SK-N-SH treated with all-trans-retinoic acid at 6 μM for 48 hours (cell line): ENCODE data around the gene ADAMTSL1.

ENCODE experiments used
- BACH2 ChIP-seq: fragments of 250-450 bp; sonication (Bioruptor Pico); IDR thresholded peaks from 2 replicates; pipeline ENCODE4 v1.9.0; 2021; ENCODE audit warnings: mild to moderate bottlenecking, borderline replicate concordance
- ESRRG ChIP-seq: fragments of 250-450 bp; sonication (Bioruptor Pico); IDR thresholded peaks from 2 replicates; pipeline ENCODE4 v1.6.1; 2021; ENCODE audit warnings: mild to moderate bottlenecking
- ISL1 ChIP-seq: fragments of 250-450 bp; sonication (Bioruptor Pico); IDR thresholded peaks from 2 replicates; pipeline ENCODE4 v2.1.2; 2022; ENCODE audit warnings: mild to moderate bottlenecking, moderate library complexity
- RARB ChIP-seq: fragments of 250-450 bp; sonication (Bioruptor Pico); IDR thresholded peaks from 2 replicates; pipeline ENCODE4 v1.8.0; 2021; ENCODE audit warnings: mild to moderate bottlenecking, moderate library complexity
- ZFP3 ChIP-seq: fragments of 250-450 bp; sonication (Bioruptor Pico); IDR thresholded peaks from 2 replicates; pipeline ENCODE4 v1.5.0; 2020; ENCODE audit warnings: mild to moderate bottlenecking, moderate library complexity
- ZFP30 ChIP-seq: fragments of 450-650 bp; formaldehyde crosslinking; IDR thresholded peaks from 2 replicates; pipeline ENCODE4 v1.5.0; 2022; ENCODE audit warnings: mild to moderate bottlenecking, moderate library complexity
- ZNF565 ChIP-seq: fragments of 450-650 bp; formaldehyde crosslinking; conservative IDR thresholded peaks from 2 replicates; pipeline ENCODE4 v1.5.0; 2020; ENCODE audit warnings: low read depth, mild to moderate bottlenecking, moderate library complexity
- ZNF70 ChIP-seq: fragments of 450-650 bp; formaldehyde crosslinking; IDR thresholded peaks from 2 replicates; pipeline ENCODE4 v1.5.0; 2020; ENCODE audit warnings: mild to moderate bottlenecking, moderate library complexity
- ZNF8 ChIP-seq: fragments of 450-650 bp; formaldehyde crosslinking; IDR thresholded peaks from 2 replicates; pipeline ENCODE4 v1.5.0; 2020; ENCODE audit warnings: mild to moderate bottlenecking, moderate library complexity
- TF ChIP-seq, protein P1 (sequence below): fragments of 250-450 bp; sonication (Bioruptor Pico); IDR thresholded peaks from 2 replicates; pipeline ENCODE4 v1.8.0; 2021; ENCODE audit warnings: low read depth, mild to moderate bottlenecking, moderate library complexity, borderline replicate concordance
- TF ChIP-seq, protein P2 (sequence below): fragments of 250-450 bp; sonication (Bioruptor Pico); IDR thresholded peaks from 2 replicates; pipeline ENCODE4 v1.8.0; 2020; ENCODE audit warnings: mild to moderate bottlenecking, moderate library complexity, borderline replicate concordance
- TF ChIP-seq, protein P3 (sequence below): fragments of 250-450 bp; sonication (Bioruptor Pico); IDR thresholded peaks from 2 replicates; pipeline ENCODE4 v1.5.0; 2020; ENCODE audit warnings: mild to moderate bottlenecking, moderate library complexity

DNA sequence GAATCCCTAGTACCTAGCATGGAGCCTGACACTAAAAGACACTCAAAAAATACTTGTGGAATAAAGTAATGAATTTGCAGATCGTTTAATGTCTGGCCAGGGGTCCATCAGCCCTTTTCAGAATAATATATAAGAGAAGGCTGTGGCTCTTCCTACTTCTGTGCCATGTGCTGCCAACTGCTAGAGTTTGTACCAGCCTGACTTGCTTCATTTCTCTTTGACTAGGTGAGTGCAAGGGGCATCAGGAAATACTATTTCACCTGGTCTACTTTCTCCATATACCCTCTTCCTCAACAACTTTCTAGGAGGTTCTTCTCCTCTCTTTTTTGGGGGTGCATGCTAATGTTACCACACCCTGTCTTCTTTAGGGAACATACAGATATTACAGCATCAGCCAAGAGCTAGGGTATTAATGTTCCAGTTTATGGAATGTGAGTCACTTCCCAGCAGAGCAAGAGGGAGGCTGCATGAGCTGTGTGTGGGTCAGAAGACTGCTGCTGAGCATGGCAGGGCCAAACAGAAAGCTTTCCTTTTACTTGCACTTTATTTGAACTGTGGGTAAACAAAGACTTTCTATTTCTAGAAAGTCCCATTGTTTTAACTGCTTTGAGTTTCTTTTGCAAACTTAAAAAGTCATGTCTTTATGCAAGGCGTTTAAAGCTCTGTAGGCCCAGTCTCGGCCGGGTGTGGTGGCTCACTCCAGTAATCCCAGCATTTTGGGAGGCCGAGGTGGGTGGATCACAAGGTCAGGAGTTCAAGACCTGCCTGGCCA is 158.9 kb downstream of the ADAMTSL1 start:
- no peak for TF ChIP-seq ISL1 (CRISPR knock-in tag)
- TF ChIP-seq ZFP3 = no peak
- TF ChIP-seq RARB (CRISPR knock-in tag) = no peak
- TF ChIP-seq ZNF70 (CRISPR knock-in tag) = no peak
- TF ChIP-seq, protein P1, sequence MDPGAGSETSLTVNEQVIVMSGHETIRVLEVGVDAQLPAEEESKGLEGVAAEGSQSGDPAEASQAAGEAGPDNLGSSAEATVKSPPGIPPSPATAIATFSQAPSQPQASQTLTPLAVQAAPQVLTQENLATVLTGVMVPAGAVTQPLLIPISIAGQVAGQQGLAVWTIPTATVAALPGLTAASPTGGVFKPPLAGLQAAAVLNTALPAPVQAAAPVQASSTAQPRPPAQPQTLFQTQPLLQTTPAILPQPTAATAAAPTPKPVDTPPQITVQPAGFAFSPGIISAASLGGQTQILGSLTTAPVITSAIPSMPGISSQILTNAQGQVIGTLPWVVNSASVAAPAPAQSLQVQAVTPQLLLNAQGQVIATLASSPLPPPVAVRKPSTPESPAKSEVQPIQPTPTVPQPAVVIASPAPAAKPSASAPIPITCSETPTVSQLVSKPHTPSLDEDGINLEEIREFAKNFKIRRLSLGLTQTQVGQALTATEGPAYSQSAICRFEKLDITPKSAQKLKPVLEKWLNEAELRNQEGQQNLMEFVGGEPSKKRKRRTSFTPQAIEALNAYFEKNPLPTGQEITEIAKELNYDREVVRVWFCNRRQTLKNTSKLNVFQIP (CRISPR knock-in tag) = no peak
- TF ChIP-seq, protein P2, sequence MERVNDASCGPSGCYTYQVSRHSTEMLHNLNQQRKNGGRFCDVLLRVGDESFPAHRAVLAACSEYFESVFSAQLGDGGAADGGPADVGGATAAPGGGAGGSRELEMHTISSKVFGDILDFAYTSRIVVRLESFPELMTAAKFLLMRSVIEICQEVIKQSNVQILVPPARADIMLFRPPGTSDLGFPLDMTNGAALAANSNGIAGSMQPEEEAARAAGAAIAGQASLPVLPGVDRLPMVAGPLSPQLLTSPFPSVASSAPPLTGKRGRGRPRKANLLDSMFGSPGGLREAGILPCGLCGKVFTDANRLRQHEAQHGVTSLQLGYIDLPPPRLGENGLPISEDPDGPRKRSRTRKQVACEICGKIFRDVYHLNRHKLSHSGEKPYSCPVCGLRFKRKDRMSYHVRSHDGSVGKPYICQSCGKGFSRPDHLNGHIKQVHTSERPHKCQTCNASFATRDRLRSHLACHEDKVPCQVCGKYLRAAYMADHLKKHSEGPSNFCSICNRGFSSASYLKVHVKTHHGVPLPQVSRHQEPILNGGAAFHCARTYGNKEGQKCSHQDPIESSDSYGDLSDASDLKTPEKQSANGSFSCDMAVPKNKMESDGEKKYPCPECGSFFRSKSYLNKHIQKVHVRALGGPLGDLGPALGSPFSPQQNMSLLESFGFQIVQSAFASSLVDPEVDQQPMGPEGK (CRISPR knock-in tag) = no peak
- TF ChIP-seq ZFP30 (CRISPR knock-in tag) = no peak
- no peak for TF ChIP-seq ZNF565 (CRISPR knock-in tag)
- TF ChIP-seq, protein P3, sequence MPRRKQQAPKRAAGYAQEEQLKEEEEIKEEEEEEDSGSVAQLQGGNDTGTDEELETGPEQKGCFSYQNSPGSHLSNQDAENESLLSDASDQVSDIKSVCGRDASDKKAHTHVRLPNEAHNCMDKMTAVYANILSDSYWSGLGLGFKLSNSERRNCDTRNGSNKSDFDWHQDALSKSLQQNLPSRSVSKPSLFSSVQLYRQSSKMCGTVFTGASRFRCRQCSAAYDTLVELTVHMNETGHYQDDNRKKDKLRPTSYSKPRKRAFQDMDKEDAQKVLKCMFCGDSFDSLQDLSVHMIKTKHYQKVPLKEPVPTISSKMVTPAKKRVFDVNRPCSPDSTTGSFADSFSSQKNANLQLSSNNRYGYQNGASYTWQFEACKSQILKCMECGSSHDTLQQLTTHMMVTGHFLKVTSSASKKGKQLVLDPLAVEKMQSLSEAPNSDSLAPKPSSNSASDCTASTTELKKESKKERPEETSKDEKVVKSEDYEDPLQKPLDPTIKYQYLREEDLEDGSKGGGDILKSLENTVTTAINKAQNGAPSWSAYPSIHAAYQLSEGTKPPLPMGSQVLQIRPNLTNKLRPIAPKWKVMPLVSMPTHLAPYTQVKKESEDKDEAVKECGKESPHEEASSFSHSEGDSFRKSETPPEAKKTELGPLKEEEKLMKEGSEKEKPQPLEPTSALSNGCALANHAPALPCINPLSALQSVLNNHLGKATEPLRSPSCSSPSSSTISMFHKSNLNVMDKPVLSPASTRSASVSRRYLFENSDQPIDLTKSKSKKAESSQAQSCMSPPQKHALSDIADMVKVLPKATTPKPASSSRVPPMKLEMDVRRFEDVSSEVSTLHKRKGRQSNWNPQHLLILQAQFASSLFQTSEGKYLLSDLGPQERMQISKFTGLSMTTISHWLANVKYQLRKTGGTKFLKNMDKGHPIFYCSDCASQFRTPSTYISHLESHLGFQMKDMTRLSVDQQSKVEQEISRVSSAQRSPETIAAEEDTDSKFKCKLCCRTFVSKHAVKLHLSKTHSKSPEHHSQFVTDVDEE (CRISPR knock-in tag) = no peak
- TF ChIP-seq ZNF8 (CRISPR knock-in tag) = no peak
- no peak for TF ChIP-seq BACH2 (CRISPR knock-in tag)
- TF ChIP-seq ESRRG (CRISPR knock-in tag) = no peak
